GM12875 (cell line): ENCODE measurements around the gene ABCC9.

Experiments
- H3K4me3 ChIP-seq: one replicate; pipeline ENCODE4 v1.5.1; 2011; ENCODE audit warnings: low read depth, low read length, control low read depth
- CTCF ChIP-seq: IDR thresholded peaks from 2 replicates; pipeline ENCODE4 v1.5.1; 2011; ENCODE audit warnings: low read depth, mild to moderate bottlenecking, control low read depth, inconsistent platforms, low read length, moderate library complexity, borderline replicate concordance; ENCODE audit not compliant: insufficient read depth

The ABCC9 gene

GRCh38 chr12:21983095-21983494, 41.9 kb upstream of the ABCC9 start:
- H3K4me3 ChIP-seq = no peak overlapping the region
- TF ChIP-seq CTCF = no peak

- no peak for TF ChIP-seq CTCF
- H3K4me3 ChIP-seq = no peak overlapping the region
Observed at GRCh38 chr12:21980544-21980943, 39.3 kb upstream of the ABCC9 start.

- no peak for TF ChIP-seq CTCF
- no peak overlapping the region for H3K4me3 ChIP-seq
Observed at GRCh38 chr12:21975293-21975692, 34.1 kb upstream of the ABCC9 start.

GRCh38 chr12:21973221-21973620, 32.0 kb upstream of the ABCC9 start:
- no peak overlapping the region for H3K4me3 ChIP-seq
- TF ChIP-seq CTCF = no peak

GRCh38 chr12:21972055-21972454, 30.8 kb upstream of the ABCC9 start:
- H3K4me3 ChIP-seq = no peak overlapping the region
- no peak for TF ChIP-seq CTCF

GRCh38 chr12:21971344-21971743, 30.1 kb upstream of the ABCC9 start:
- no peak for TF ChIP-seq CTCF
- no peak overlapping the region for H3K4me3 ChIP-seq

GRCh38 chr12:21962821-21963220, 21.6 kb upstream of the ABCC9 start:
- TF ChIP-seq CTCF = no peak
- no peak overlapping the region for H3K4me3 ChIP-seq
